ENCODE measurements around the gene ACKR3. TPM values are rescaled to one million over a fixed set of nuclear protein-coding genes. Genes with fewer than 3 reads are reported as not detected.

The ACKR3 gene
- total and polyA plus RNA-seq, 10 of the 15 experiments (the other 5 are each of a cell fraction or from before 2014, with no cell fraction given) = 3.0 to 154 (median 6.4) TPM

DNA sequence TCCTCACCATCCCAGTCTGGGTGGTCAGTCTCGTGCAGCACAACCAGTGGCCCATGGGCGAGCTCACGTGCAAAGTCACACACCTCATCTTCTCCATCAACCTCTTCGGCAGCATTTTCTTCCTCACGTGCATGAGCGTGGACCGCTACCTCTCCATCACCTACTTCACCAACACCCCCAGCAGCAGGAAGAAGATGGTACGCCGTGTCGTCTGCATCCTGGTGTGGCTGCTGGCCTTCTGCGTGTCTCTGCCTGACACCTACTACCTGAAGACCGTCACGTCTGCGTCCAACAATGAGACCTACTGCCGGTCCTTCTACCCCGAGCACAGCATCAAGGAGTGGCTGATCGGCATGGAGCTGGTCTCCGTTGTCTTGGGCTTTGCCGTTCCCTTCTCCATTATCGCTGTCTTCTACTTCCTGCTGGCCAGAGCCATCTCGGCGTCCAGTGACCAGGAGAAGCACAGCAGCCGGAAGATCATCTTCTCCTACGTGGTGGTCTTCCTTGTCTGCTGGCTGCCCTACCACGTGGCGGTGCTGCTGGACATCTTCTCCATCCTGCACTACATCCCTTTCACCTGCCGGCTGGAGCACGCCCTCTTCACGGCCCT, 11.2 kb downstream of the ACKR3 start:
- peaks cover 3% of the 10 kb centered on the region; the same call in 1 of the 2 replicates for H3K4me1 ChIP-seq (ENCODE audit: control insufficient read depth, insufficient read depth, low read length)
- POLR2A ChIA-PET = no interaction called here
- H3K4me3 ChIP-seq = no peak overlapping the region
- no peak overlapping the region for H3K27ac ChIP-seq (ENCODE audit: control insufficient read depth, insufficient read depth)
- RAD21 ChIA-PET (ENCODE audit: unreplicated experiment) = interaction anchor here (2.5 kb wide), 1 partner anchor 11 kb away, joined by 16 read pairs; the partner anchor contains the start of gene ACKR3
- peaks cover 2% of the 10 kb centered on the region; the same call in 2 of the 3 replicates for H3K9me3 ChIP-seq (replicated peaks; ENCODE audit: control insufficient read depth, insufficient read depth, low read length)
- H4K20me1 ChIP-seq (ENCODE audit: control insufficient read depth, insufficient read depth) = no peaks in the 10 kb centered on the region
- no peak overlapping the region for H3K9ac ChIP-seq (ENCODE audit: control insufficient read depth, insufficient read depth, low read length)
- H2AFZ ChIP-seq (ENCODE audit: control insufficient read depth, low read depth, low read length) = no peak overlapping the region
- H3K4me2 ChIP-seq (ENCODE audit: control insufficient read depth, insufficient read depth) = no peak overlapping the region
- peaks cover 4% of the 10 kb centered on the region for H3K79me2 ChIP-seq (ENCODE audit: control insufficient read depth, insufficient read depth, low read length)
- ATAC-seq (no peak), FAIRE-seq (no peak), DNase-seq (ENCODE audit: low read depth, low spot score) (no peak)
- CTCF ChIA-PET = interaction anchor here (1.6 kb wide), 1 partner anchor 11 kb away, joined by 4 read pairs; the partner anchor contains the start of gene ACKR3
- SMC1A ChIA-PET (ENCODE audit: uncharacterized antibody, unreplicated experiment) = interaction anchor here (1.4 to 1.5 kb wide), 2 partner anchors 11 to 68 kb away, joined by 3 to 6 read pairs; partner anchors contain the start of gene ACKR3
- BruUV-seq (replicated peaks) = TSS peak; percentile 2
- in situ Hi-C loops (cut with MboI) = no loop called here
- no peaks in the 10 kb centered on the region for H3K27me3 ChIP-seq (replicated peaks in 1 of 2; ENCODE audit: control insufficient read depth in 2 of 2, insufficient read depth in 2 of 2, low read length in 1 of 2)
- WGBS (ENCODE audit: insufficient coverage, insufficient replicate concordance, low lambda C conversion rate, missing lambda C conversion rate) = 96% methylated on average over 29 of the region's 29 CpGs
- intact Hi-C loops (cut with micrococcal nuclease; ENCODE audit: unreplicated experiment) = no loop called here
- H3K36me3 ChIP-seq (ENCODE audit: control insufficient read depth in 2 of 2, insufficient read depth in 2 of 2, low read length in 1 of 2) = peaks cover 7 to 11% of the 10 kb centered on the region in 2 experiments; a peak in 3 of 4 replicates
- no peak for TF ChIP-seq HDAC2 (IDR thresholded peaks at IDR 0.05)
- no peak for TF ChIP-seq YY1 (IDR thresholded peaks at IDR 0.05; ENCODE audit: low read depth, low read length)
- no peak for TF ChIP-seq JUNB (IDR thresholded peaks at IDR 0.05)
- TF ChIP-seq ATF7 (IDR thresholded peaks at IDR 0.05; ENCODE audit: low read depth) = no peak
- no peak for TF ChIP-seq TBL1XR1 (IDR thresholded peaks at IDR 0.05; ENCODE audit: low read depth, low read length)
- TF ChIP-seq FOXK2 (IDR thresholded peaks at IDR 0.05) = no peak
- TF ChIP-seq SRF (IDR thresholded peaks at IDR 0.05; ENCODE audit: low read depth in 2 of 2, low read length in 2 of 2) = no peak
- no peak for TF ChIP-seq CBX3 (IDR thresholded peaks at IDR 0.05; ENCODE audit: borderline replicate concordance, low read depth)
- TF ChIP-seq, protein P1, sequence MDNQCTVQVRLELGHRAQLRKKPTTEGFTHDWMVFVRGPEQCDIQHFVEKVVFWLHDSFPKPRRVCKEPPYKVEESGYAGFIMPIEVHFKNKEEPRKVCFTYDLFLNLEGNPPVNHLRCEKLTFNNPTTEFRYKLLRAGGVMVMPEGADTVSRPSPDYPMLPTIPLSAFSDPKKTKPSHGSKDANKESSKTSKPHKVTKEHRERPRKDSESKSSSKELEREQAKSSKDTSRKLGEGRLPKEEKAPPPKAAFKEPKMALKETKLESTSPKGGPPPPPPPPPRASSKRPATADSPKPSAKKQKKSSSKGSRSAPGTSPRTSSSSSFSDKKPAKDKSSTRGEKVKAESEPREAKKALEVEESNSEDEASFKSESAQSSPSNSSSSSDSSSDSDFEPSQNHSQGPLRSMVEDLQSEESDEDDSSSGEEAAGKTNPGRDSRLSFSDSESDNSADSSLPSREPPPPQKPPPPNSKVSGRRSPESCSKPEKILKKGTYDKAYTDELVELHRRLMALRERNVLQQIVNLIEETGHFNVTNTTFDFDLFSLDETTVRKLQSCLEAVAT (IDR thresholded peaks at IDR 0.05) = 0 out of 2 replicates have a peak, but pooled peaks have one; percentile 36
- TF ChIP-seq, protein P2, sequence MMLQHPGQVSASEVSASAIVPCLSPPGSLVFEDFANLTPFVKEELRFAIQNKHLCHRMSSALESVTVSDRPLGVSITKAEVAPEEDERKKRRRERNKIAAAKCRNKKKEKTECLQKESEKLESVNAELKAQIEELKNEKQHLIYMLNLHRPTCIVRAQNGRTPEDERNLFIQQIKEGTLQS (IDR thresholded peaks at IDR 0.05; ENCODE audit: borderline replicate concordance, extremely low read depth, low read depth, low read length) = no peak
- no peak for TF ChIP-seq CREM (IDR thresholded peaks at IDR 0.05; ENCODE audit: low read depth)
- TF ChIP-seq POLR2AphosphoS5 (IDR thresholded peaks at IDR 0.05; ENCODE audit: low read length) = 0 out of 2 replicates have a peak, but pooled peaks have one; percentile 22
- TF ChIP-seq, protein P3, sequence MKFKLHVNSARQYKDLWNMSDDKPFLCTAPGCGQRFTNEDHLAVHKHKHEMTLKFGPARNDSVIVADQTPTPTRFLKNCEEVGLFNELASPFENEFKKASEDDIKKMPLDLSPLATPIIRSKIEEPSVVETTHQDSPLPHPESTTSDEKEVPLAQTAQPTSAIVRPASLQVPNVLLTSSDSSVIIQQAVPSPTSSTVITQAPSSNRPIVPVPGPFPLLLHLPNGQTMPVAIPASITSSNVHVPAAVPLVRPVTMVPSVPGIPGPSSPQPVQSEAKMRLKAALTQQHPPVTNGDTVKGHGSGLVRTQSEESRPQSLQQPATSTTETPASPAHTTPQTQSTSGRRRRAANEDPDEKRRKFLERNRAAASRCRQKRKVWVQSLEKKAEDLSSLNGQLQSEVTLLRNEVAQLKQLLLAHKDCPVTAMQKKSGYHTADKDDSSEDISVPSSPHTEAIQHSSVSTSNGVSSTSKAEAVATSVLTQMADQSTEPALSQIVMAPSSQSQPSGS (IDR thresholded peaks at IDR 0.05; ENCODE audit: low read length) = no peak
- TF ChIP-seq, protein P4, sequence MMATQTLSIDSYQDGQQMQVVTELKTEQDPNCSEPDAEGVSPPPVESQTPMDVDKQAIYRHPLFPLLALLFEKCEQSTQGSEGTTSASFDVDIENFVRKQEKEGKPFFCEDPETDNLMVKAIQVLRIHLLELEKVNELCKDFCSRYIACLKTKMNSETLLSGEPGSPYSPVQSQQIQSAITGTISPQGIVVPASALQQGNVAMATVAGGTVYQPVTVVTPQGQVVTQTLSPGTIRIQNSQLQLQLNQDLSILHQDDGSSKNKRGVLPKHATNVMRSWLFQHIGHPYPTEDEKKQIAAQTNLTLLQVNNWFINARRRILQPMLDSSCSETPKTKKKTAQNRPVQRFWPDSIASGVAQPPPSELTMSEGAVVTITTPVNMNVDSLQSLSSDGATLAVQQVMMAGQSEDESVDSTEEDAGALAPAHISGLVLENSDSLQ (IDR thresholded peaks at IDR 0.05) = no peak
- TF ChIP-seq IKZF1 (conservative IDR thresholded peaks at IDR 0.05) = no peak
- TF ChIP-seq STAT3 (IDR thresholded peaks at IDR 0.05; ENCODE audit: low read depth, low read length) = no peak
- TF ChIP-seq MYC (IDR thresholded peaks at IDR 0.05; ENCODE audit: insufficient read depth, insufficient read length, insufficient replicate concordance, low read length, severe bottlenecking) = no peak
- TF ChIP-seq CHD2 (IDR thresholded peaks at IDR 0.05; ENCODE audit: borderline replicate concordance, low read depth, low read length) = no peak
- TF ChIP-seq GATAD2B (conservative IDR thresholded peaks at IDR 0.05; ENCODE audit: low read depth) = no peak
